Panc1 (cell line): ENCODE measurements around the gene FER1L5. TPM values are rescaled to one million over a fixed set of nuclear protein-coding genes. Genes with fewer than 3 reads are reported as not detected.

Source experiments
- ATAC-seq: fragments of 200-7000 bp; cut with Tn5 transposase; 2 replicates; pipeline ENCODE4 v1.9.1; 2020; ENCODE audit warnings: mild to moderate bottlenecking, moderate library complexity
- BruUV-seq: library from RNA; stranded (reverse); fragments of 400-500 nt; replicated peaks from 2 replicates; lab custom pipeline; 2021; lab: Mats Ljungman, UMichigan
- CTCF ChIA-PET: fragments of 300-600 bp; sonication (Branson Sonifier 250); formaldehyde crosslinking; loops from one replicate; lab custom pipeline; 2022; ENCODE audit warnings: antibody characterized with exemption; lab: Charles Lee
- POLR2A ChIA-PET: fragments of 300-600 bp; sonication (Branson Sonifier 250); formaldehyde crosslinking; loops from one replicate; lab custom pipeline; 2022; ENCODE audit warnings: antibody characterized with exemption; lab: Charles Lee
- DNase-seq: peaks from one replicate; pipeline ENCODE4 v3.0.0-alpha.2; 2010; ENCODE audit warnings: low read depth, low spot score
- H3K27ac ChIP-seq: 2 replicates; pipeline ENCODE4 v1.5.1; 2011; ENCODE audit warnings: mild to moderate bottlenecking, low read length, inconsistent platforms
- H3K27me3 ChIP-seq: fragments of 200-500 bp; sonication (Bioruptor generic); 2 replicates; pipeline ENCODE4 v1.6.0; 2014; ENCODE audit warnings: low read length, inconsistent platforms; ENCODE audit not compliant: control insufficient read depth, insufficient read depth
- H3K36me3 ChIP-seq: fragments of 200-500 bp; sonication (Bioruptor generic); 2 replicates; pipeline ENCODE4 v1.5.1; 2014; ENCODE audit warnings: inconsistent platforms, mild to moderate bottlenecking, low read length, moderate library complexity; ENCODE audit not compliant: control insufficient read depth, insufficient read depth
- H3K4me1 ChIP-seq: 2 replicates; pipeline ENCODE4 v1.5.1; 2011; ENCODE audit warnings: inconsistent platforms, mild to moderate bottlenecking, low read length, moderate library complexity; ENCODE audit not compliant: control insufficient read depth, insufficient read depth
- H3K4me3 ChIP-seq, 2 experiments: 2 replicates each; pipeline ENCODE4 v1.5.1; 2011 to 2012; ENCODE audit warnings: low read depth in 2 of 2, low read length in 2 of 2, mild to moderate bottlenecking in 2 of 2, inconsistent platforms in 1 of 2, moderate library complexity in 1 of 2
- H3K9me3 ChIP-seq: fragments of 200-500 bp; sonication (Bioruptor generic); 2 replicates; pipeline ENCODE4 v1.5.1; 2014; ENCODE audit warnings: low read depth, mild to moderate bottlenecking, inconsistent platforms, low read length, moderate library complexity; ENCODE audit not compliant: control insufficient read depth, insufficient read depth
- CTCF ChIP-seq: fragments of 450-650 bp; IDR thresholded peaks from 2 replicates; pipeline ENCODE4 v1.5.1; 2017; ENCODE audit warnings: mild to moderate bottlenecking
- POLR2AphosphoS5 ChIP-seq: IDR thresholded peaks from 2 replicates; pipeline ENCODE4 v1.6.1; 2012; ENCODE audit warnings: mild to moderate bottlenecking, low read depth, low read length, moderate library complexity
- SIN3A ChIP-seq: IDR thresholded peaks from 2 replicates; pipeline ENCODE4 v1.6.1; 2012; ENCODE audit warnings: low read depth, mild to moderate bottlenecking, low read length, moderate library complexity, borderline replicate concordance; ENCODE audit not compliant: insufficient read depth
- TCF7L2 ChIP-seq: IDR thresholded peaks from 2 replicates; pipeline ENCODE4 v1.6.1; 2011; ENCODE audit warnings: mild to moderate bottlenecking, low read depth, low read length, inconsistent platforms
- in situ Hi-C: cut with HindIII; loops from 2 replicates; pipeline ENCODE4 v1.10.0; 2016; ENCODE audit warnings: low sequenced_read_pairs, low pct_unique_long_range_greater_than_20kb
- intact Hi-C: fragments of 100-400 bp; cut with micrococcal nuclease; formaldehyde crosslinking; loops from one replicate; pipeline ENCODE4 v1.10.0; 2022; ENCODE audit not compliant: unreplicated experiment
- total RNA-seq: library from RNA; stranded (reverse); gene quantifications from one replicate; pipeline ENCODE4 v1.2.1, GENCODE V29; 2021; ENCODE audit not compliant: unreplicated experiment
- TF ChIP-seq, protein P1 (sequence below), 2 experiments: IDR thresholded peaks; 2 replicates each; pipeline ENCODE4 v1.6.1; 2011 to 2012; ENCODE audit warnings: low read depth in 2 of 2, control low read depth in 1 of 2, low read length in 1 of 2, mild to moderate bottlenecking in 1 of 2, moderate library complexity in 1 of 2; ENCODE audit not compliant: insufficient read depth in 1 of 2

Gene FER1L5
- total RNA-seq, 1 experiment from 2014 or later = not detected

DNA sequence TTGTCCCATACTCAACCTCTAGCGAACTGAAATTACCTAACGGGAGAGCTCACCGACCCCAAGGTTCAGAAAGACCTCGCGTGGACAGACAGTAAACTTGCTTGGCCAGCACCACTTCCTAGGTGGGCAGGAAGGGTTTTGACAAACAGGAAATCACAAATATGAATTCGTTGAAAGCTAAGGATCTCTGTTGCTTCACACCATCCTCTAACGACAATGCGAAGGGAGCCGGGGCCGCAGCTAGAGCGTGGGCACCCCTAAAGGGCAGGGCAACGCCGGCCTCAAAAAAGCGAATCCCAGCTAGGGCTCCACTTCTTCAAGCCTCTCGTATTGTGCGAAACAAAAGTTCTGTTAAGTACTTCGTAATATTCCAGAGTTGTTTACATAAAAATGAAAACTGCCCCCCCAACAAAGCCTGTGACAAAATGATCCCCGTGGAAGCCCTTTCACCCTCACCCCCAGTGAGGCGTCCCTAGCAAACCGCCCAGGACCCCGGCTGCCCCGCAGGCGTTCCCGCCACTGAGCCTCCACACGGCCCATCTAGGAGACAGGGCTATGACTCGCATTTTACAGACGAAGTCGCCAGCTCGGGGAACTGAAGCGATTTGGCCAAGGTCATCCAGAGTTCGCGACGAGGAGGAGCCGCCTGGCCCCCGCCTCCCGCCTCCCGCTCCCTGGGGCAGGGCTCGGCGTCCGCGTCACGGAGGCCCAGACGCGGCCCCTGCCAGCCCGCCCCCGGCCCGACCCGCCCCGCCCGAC, 5.0 kb upstream of the FER1L5 start:
- no peaks in the 10 kb centered on the region for H3K9me3 ChIP-seq
- ATAC-seq (peak; percentile 95), DNase-seq (no peak)
- intact Hi-C loops = no loop called here
- peak overlapping the region; percentile 90 for H3K27ac ChIP-seq
- ChIA-PET POLR2A (no interaction called here), CTCF (no interaction called here)
- in situ Hi-C loops = no loop called here
- no peak for TF ChIP-seq POLR2AphosphoS5
- TF ChIP-seq TCF7L2 = no peak; the same call in 1 of the 2 replicates
- TF ChIP-seq SIN3A = no peak
- TF ChIP-seq, protein P1, sequence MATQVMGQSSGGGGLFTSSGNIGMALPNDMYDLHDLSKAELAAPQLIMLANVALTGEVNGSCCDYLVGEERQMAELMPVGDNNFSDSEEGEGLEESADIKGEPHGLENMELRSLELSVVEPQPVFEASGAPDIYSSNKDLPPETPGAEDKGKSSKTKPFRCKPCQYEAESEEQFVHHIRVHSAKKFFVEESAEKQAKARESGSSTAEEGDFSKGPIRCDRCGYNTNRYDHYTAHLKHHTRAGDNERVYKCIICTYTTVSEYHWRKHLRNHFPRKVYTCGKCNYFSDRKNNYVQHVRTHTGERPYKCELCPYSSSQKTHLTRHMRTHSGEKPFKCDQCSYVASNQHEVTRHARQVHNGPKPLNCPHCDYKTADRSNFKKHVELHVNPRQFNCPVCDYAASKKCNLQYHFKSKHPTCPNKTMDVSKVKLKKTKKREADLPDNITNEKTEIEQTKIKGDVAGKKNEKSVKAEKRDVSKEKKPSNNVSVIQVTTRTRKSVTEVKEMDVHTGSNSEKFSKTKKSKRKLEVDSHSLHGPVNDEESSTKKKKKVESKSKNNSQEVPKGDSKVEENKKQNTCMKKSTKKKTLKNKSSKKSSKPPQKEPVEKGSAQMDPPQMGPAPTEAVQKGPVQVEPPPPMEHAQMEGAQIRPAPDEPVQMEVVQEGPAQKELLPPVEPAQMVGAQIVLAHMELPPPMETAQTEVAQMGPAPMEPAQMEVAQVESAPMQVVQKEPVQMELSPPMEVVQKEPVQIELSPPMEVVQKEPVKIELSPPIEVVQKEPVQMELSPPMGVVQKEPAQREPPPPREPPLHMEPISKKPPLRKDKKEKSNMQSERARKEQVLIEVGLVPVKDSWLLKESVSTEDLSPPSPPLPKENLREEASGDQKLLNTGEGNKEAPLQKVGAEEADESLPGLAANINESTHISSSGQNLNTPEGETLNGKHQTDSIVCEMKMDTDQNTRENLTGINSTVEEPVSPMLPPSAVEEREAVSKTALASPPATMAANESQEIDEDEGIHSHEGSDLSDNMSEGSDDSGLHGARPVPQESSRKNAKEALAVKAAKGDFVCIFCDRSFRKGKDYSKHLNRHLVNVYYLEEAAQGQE (IDR thresholded peaks at IDR 0.05; ENCODE audit: insufficient read depth in 1 of 2, low read depth in 2 of 2, low read length in 1 of 2) = no peak
- no peak for TF ChIP-seq CTCF
- peaks cover 5% of the 10 kb centered on the region; the same call in 1 of the 2 replicates for H3K36me3 ChIP-seq
- peak overlapping the region; percentile 76 to 86 for H3K4me3 ChIP-seq
- no TSS peak for BruUV-seq
- H3K27me3 ChIP-seq = no peaks in the 10 kb centered on the region
- peaks cover 10% of the 10 kb centered on the region for H3K4me1 ChIP-seq

DNA sequence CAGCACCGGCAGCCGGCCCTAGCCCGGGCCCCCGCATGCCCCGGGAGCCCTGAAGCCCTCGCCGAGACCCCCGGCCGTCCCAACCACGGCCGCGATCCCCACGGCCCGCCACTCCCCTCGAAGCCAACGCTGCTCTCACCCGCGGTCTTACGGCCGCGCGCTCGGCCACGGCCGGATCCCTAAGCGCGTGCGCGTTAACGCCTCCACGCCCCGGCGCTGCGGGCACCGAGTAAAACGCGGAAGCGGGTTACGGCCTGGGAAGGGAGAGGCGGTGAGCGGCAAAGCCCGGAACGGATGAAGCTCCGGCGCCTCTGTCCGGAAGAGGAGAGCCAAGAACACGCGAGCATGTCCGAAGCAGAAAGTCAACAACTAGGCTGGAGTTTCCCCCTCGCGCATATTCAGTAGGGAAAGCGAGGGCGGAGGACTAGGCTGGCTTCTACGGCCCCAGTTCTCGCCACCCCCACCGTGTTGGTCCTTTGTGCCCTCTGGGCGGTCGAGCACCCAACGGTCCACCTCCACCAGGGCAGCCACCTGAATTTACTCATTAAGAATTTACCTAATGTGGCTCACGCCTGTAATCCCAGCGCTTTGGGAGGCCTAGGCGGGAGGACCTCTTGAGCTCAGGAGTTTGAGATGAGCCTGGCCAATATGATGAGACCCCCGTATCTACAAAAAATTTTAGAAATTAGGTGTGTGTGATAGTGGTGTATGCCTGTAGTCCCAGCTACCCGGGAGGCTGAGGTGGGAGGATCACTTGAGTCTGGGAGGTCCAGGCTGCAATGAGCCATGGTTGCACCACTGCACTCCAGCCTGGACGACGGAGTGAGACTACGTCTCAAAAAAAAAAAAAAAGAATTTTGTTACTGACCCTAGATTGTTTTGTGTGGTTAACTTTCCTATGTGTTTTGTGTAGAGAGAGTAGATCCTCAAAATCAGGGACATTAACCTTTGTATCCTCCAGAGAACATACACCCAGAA, 4.1 kb upstream of the FER1L5 start, which contains the start of gene KANSL3:
Gene KANSL3, minus strand, starts transcription at position 169 of the 978 bp plus-strand sequence. CDS start 1,177 bp downstream, outside the sequence.
- peak within 1 kb of the TSS; percentile 76 to 86 for H3K4me3 ChIP-seq
- CTCF ChIA-PET = no interaction called here
- in situ Hi-C loops = no loop called here
- no peaks in the 10 kb centered on the region for H3K27me3 ChIP-seq
- H3K27ac ChIP-seq = peak within 1 kb of the TSS; percentile 90
- H3K4me1 ChIP-seq = peaks cover 10% of the 10 kb centered on the region
- no peaks in the 10 kb centered on the region for H3K9me3 ChIP-seq
- TF ChIP-seq POLR2AphosphoS5 (peak; percentile 93), TCF7L2 (peak; percentile 54; the same call in 1 of the 2 replicates), SIN3A (peak; percentile 78; the same call in 1 of the 2 replicates), CTCF (no peak)
- TF ChIP-seq, protein P1 (IDR thresholded peaks at IDR 0.05; ENCODE audit: insufficient read depth in 1 of 2, low read depth in 2 of 2, low read length in 1 of 2) = peak in 1 of 2 experiments; percentile 53; a peak in 1 of 4 replicates
- intact Hi-C loops = no loop called here
- peak; percentile 89 for ATAC-seq
- peak; percentile 59 for DNase-seq
- POLR2A ChIA-PET = no interaction called here
- H3K36me3 ChIP-seq = peaks cover 5% of the 10 kb centered on the region; the same call in 1 of the 2 replicates
- no TSS peak for BruUV-seq
